Bladder microvascular endothelial cell (primary cell): Measurements from ENCODE around the gene CD40LG. TPM values are rescaled to one million over a fixed set of nuclear protein-coding genes. Genes with fewer than 3 reads are reported as not detected.

ENCODE experiments used
- total RNA-seq: library from RNA; depleted of rRNA; stranded (reverse); fragments of >200 nt; gene quantifications from 2 replicates; pipeline ENCODE4 v1.2.3, GENCODE V29; 2014

CD40LG gene
- not detected in 2 replicates for total RNA-seq

GRCh38 chrX:136647677-136648360, at the start of gene CD40LG:
Gene CD40LG, plus strand, starts transcription at chrX:136648158. Its CDS starts 91 bp downstream, at chrX:136648249.

Other genes starting within 250 kb of the CD40LG start
- gene BRS3, start 160.2 kb upstream of the CD40LG start, total RNA-seq: not detected in 2 replicates
- 22.0 and 26.7 TPM in 2 replicates for gene HTATSF1, start 150.6 kb upstream of the CD40LG start, total RNA-seq
- gene VGLL1, start 115.9 kb upstream of the CD40LG start, total RNA-seq: not detected in 2 replicates
- gene ARHGEF6, start 132.8 kb downstream of the CD40LG start, total RNA-seq: 7.1 and 14.4 TPM in 2 replicates
- gene RBMX, start 232.6 kb downstream of the CD40LG start, total RNA-seq: 124 and 178 TPM in 2 replicates